WERI-Rb-1 (cell line): ENCODE data around the gene NFASC.

Source experiments
- DNase-seq: peaks from one replicate; pipeline ENCODE4 v3.0.0-alpha.2; 2020
- H3K27ac ChIP-seq: fragments of 250-450 bp; sonication (Bioruptor Pico); 2 replicates; pipeline ENCODE4 v1.5.1; 2020; ENCODE audit warnings: mild to moderate bottlenecking, moderate library complexity
- H3K27me3 ChIP-seq: fragments of 250-450 bp; sonication (Bioruptor Pico); 2 replicates; pipeline ENCODE4 v1.5.1; 2021; ENCODE audit warnings: mild to moderate bottlenecking, low read depth, moderate library complexity; ENCODE audit not compliant: insufficient read depth, severe bottlenecking
- H3K36me3 ChIP-seq: fragments of 250-450 bp; sonication (Bioruptor Pico); 2 replicates; pipeline ENCODE4 v1.5.1; 2020; ENCODE audit warnings: mild to moderate bottlenecking, moderate library complexity
- H3K4me3 ChIP-seq: 2 replicates; pipeline ENCODE4 v1.5.1; 2011; ENCODE audit warnings: low read depth, mild to moderate bottlenecking, control low read depth, low read length
- H3K9me3 ChIP-seq: fragments of 250-450 bp; sonication (Bioruptor Pico); 2 replicates; pipeline ENCODE4 v1.5.1; 2021; ENCODE audit warnings: mild to moderate bottlenecking, moderate library complexity; ENCODE audit not compliant: severe bottlenecking
- TF ChIP-seq, protein P1 (sequence below): IDR thresholded peaks from 2 replicates; pipeline ENCODE4 v1.5.1; 2011; ENCODE audit warnings: low read depth, mild to moderate bottlenecking, control low read depth, inconsistent platforms, low read length

The NFASC gene

GRCh38 chr1:204996981-204997380, 126.3 kb downstream of the NFASC start:
- H3K36me3 ChIP-seq: peaks cover 4% of the 10 kb centered on the region; the same call in 1 of the 2 replicates
- H3K4me3 ChIP-seq: no peak overlapping the region
- H3K27me3 ChIP-seq: no peaks in the 10 kb centered on the region
- H3K9me3 ChIP-seq: no peaks in the 10 kb centered on the region
- TF ChIP-seq, protein P1, sequence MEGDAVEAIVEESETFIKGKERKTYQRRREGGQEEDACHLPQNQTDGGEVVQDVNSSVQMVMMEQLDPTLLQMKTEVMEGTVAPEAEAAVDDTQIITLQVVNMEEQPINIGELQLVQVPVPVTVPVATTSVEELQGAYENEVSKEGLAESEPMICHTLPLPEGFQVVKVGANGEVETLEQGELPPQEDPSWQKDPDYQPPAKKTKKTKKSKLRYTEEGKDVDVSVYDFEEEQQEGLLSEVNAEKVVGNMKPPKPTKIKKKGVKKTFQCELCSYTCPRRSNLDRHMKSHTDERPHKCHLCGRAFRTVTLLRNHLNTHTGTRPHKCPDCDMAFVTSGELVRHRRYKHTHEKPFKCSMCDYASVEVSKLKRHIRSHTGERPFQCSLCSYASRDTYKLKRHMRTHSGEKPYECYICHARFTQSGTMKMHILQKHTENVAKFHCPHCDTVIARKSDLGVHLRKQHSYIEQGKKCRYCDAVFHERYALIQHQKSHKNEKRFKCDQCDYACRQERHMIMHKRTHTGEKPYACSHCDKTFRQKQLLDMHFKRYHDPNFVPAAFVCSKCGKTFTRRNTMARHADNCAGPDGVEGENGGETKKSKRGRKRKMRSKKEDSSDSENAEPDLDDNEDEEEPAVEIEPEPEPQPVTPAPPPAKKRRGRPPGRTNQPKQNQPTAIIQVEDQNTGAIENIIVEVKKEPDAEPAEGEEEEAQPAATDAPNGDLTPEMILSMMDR: no peak
- DNase-seq: no peak
- H3K27ac ChIP-seq: no peak overlapping the region

GRCh38 chr1:204997591-204998355, 127.1 kb downstream of the NFASC start:
- Histone ChIP-seq H3K36me3 (peaks cover 4% of the 10 kb centered on the region; the same call in 1 of the 2 replicates), H3K9me3 (no peaks in the 10 kb centered on the region), H3K27me3 (no peaks in the 10 kb centered on the region), H3K4me3 (no peak overlapping the region), H3K27ac (no peak overlapping the region)
- no peak for DNase-seq
- TF ChIP-seq, protein P1: no peak

DNA sequence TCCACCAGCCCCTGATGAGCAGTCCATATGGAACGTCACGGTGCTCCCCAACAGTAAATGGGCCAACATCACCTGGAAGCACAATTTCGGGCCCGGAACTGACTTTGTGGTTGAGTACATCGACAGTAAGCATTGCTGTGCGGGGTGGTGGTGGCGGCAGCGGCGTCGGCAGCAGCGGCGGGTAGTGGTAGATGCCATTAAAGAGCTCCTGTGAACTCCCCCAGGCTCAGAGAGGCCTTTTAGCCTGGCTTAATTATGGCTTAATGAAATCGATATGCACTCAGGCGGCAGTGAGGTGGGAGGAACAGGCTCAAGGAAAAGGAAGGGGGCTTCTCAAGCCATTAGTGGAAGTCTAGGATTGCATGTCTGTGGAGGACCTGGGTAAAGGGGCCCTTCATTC, 130.5 kb downstream of the NFASC start:
- no peaks in the 10 kb centered on the region for H3K27me3 ChIP-seq
- DNase-seq: peak; percentile 82
- no peak overlapping the region for H3K4me3 ChIP-seq
- H3K27ac ChIP-seq: no peak overlapping the region
- H3K9me3 ChIP-seq: no peaks in the 10 kb centered on the region
- peaks cover 6% of the 10 kb centered on the region; the same call in 1 of the 2 replicates for H3K36me3 ChIP-seq
- TF ChIP-seq, protein P1: no peak

GRCh38 chr1:205002705-205003104, 132.0 kb downstream of the NFASC start:
- DNase-seq: no peak
- Histone ChIP-seq H3K36me3 (0 out of 2 replicates have a peak, but pooled peaks cover 3% of the 10 kb centered on the region), H3K27ac (peak overlapping the region; percentile 38; the same call in 1 of the 2 replicates), H3K4me3 (no peak overlapping the region), H3K27me3 (no peaks in the 10 kb centered on the region), H3K9me3 (no peaks in the 10 kb centered on the region)
- TF ChIP-seq, protein P1: no peak

DNA sequence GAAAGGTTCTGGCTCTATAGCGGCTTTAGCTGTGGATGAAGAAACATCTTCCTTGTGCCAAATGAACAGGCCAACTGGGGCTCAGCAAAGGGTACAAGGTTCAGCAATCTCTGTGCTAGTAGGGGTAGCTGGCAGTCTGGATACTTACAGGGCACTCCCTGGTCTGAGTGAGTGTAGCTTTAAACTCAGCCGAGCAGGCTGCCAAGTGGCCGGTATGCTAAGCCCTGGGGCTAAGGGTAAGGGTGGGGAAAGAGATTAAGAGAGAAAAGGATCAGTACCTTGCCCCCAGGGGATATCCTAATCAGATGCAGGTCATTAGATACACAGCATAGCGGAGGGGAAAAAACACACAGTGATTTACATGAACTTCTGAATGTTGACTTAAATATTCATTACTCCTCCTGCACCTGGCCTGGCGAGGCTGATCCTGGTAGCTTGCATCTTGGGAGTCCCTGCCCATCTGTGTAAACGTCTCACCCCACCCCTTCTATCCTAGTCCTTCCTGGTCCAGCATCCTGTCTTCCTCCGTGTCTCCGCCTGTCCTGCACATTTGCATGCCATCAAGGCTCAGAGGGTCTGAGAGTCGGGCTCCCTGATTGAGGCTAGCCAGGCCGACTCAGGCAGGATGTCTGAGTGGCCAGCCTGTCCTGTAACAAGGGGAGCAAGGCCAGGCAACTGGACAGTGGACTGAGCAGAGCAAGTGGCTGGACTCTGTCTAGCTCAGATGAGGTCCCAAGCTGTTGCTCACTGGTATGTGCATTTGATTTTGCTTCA, 132.9 kb downstream of the NFASC start:
- peak; percentile 94 for DNase-seq
- 0 out of 2 replicates have a peak, but pooled peaks cover 3% of the 10 kb centered on the region for H3K36me3 ChIP-seq
- TF ChIP-seq, protein P1: no peak
- H3K4me3 ChIP-seq: no peak overlapping the region
- no peaks in the 10 kb centered on the region for H3K27me3 ChIP-seq
- no peaks in the 10 kb centered on the region for H3K9me3 ChIP-seq
- peak overlapping the region; percentile 38 for H3K27ac ChIP-seq
